ENCODE measurements around the gene ZNF587B.
A peak's percentile ranks its signal among the peaks of the same experiment; 100 is the strongest.
"Not testable (repeated sequence)": the region's sequence is repeated elsewhere in the genome, so short reads cannot be mapped to it uniquely, and the experiment has no call there.

The ZNF587B gene

GRCh38 chr19:57873883-57874799, 44.0 kb downstream of the ZNF587B start:
- DNase-seq, result not testable (repeated sequence)

- DNase-seq, result no peak
These were observed 55.9 kb downstream of the ZNF587B start for GRCh38 chr19:57886046-57886445.

- DNase-seq, result no peak
These were observed 57.3 kb downstream of the ZNF587B start for GRCh38 chr19:57887195-57887941.

- no peak for DNase-seq
These were observed 58.0 kb downstream of the ZNF587B start for GRCh38 chr19:57888107-57888559.

GRCh38 chr19:57888560-57889231, 58.6 kb downstream of the ZNF587B start, which contains the start of gene ZNF814:
Gene ZNF814, minus strand, starts transcription at chr19:57889037. Its CDS starts 235 bp downstream, at chr19:57888802.
- DNase-seq, result peak; percentile 85

DNA sequence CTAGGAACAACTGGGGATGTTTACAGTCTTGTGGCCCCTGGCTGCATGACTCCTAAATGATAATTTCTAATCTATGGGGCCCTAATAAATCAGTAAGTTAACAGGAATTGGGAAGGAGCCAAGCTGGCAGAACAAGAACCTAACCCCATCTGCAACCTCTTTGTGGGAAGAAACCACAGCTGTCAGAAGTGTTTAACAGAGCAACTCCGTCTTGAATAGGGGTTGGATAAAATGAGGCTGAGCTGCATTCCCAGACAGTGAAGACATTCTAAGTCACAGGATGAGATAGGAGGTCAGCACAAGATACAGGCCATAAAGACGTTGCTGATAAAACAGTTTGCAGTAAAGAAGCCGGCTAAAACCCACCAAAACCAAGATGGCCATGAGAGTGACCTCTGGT, 60.6 kb downstream of the ZNF587B start:
- not testable (repeated sequence) for DNase-seq
